Lung (tissue), 12 donors: ENCODE results near the gene ABLIM2. TPM values are rescaled to one million over a fixed set of nuclear protein-coding genes. Genes with fewer than 3 reads are reported as not detected.

Source experiments
- ATAC-seq: fragments of 200-7000 bp; cut with Tn5 transposase; one replicate; pipeline ENCODE4 v1.9.1; 2020; ENCODE audit warnings: moderate number of reproducible peaks; ENCODE audit not compliant: insufficient read depth, low FRiP score
- DNase-seq, 3 donors: peaks; one replicate each; pipeline ENCODE4 v3.0.0-alpha.2; 2013 to 2017
- H3K27ac ChIP-seq, 2 donors: one replicate each; pipeline ENCODE4 v1.5.1; 2013; ENCODE audit warnings: mild to moderate bottlenecking in 2 of 2, moderate library complexity in 2 of 2, control low read depth in 1 of 2, inconsistent platforms in 1 of 2, low read depth in 1 of 2, low read length in 1 of 2
- H3K27me3 ChIP-seq, 3 donors: one replicate each; pipeline ENCODE4 v1.5.1; 2013; ENCODE audit warnings: low read length in 2 of 3; ENCODE audit not compliant: control insufficient read depth in 3 of 3, insufficient read depth in 3 of 3
- H3K36me3 ChIP-seq, 4 donors: one replicate each; pipeline ENCODE4 v1.5.1; 2013; ENCODE audit warnings: low read length in 4 of 4, mild to moderate bottlenecking in 1 of 4, moderate library complexity in 1 of 4; ENCODE audit not compliant: control insufficient read depth in 4 of 4, insufficient read depth in 4 of 4
- H3K4me1 ChIP-seq, 5 donors: one replicate each; pipeline ENCODE4 v1.5.1; 2013; ENCODE audit warnings: low read length in 5 of 5, mild to moderate bottlenecking in 2 of 5, moderate library complexity in 1 of 5; ENCODE audit not compliant: control insufficient read depth in 5 of 5, insufficient read depth in 5 of 5
- H3K4me3 ChIP-seq: one replicate; pipeline ENCODE4 v1.5.1; 2013; ENCODE audit warnings: mild to moderate bottlenecking, control low read depth, moderate library complexity
- H3K9ac ChIP-seq, 2 donors: one replicate each; pipeline ENCODE4 v1.5.1; 2013; ENCODE audit warnings: low read length in 2 of 2, control low read depth in 1 of 2; ENCODE audit not compliant: insufficient read depth in 1 of 2
- H3K9me3 ChIP-seq, 4 donors: one replicate each; pipeline ENCODE4 v1.5.1; 2013; ENCODE audit warnings: low read length in 3 of 4, mild to moderate bottlenecking in 1 of 4, moderate library complexity in 1 of 4; ENCODE audit not compliant: control insufficient read depth in 4 of 4, insufficient read depth in 3 of 4
- CTCF ChIP-seq: IDR thresholded peaks from 2 replicates; pipeline ENCODE4 v1.5.1; 2012; ENCODE audit warnings: mild to moderate bottlenecking; ENCODE audit errors: control extremely low read depth, extremely low read depth
- WGBS, 2 donors: extraction: QIAGEN DNeasy Blood & Tissue Kit; methylation state at CpG; one replicate each; pipeline ENCODE4 v1.1.7; 2013; 5-methylcytosine and 5-hydroxymethylcytosine counted together
- polyA plus RNA-seq, 2 donors: library from polyadenylated mRNA; stranded (reverse); fragments of 200-250 nt; gene quantifications; one replicate each; pipeline ENCODE4 v1.2.1, GENCODE V29; 2013
- total RNA-seq, 2 donors: library from RNA; depleted of rRNA in 1 of 2; stranded (reverse); fragments of >200 nt in 1 of 2; gene quantifications; one replicate each; pipeline ENCODE4 v1.2.1, GENCODE V29; 2014 to 2021
- donor health status: control.
- donor health status: control.
- donor health status: Bipolar disorder and iron deficiency.
- donor health status: healthy.
- donor health status: DM: yes; HTN: yes; CAD: no.

The ABLIM2 gene
- total and polyA plus RNA-seq, 4 donors = 1.7 to 10.9 (median 5.2) TPM

- no peaks in the 10 kb centered on the region for H3K27me3 ChIP-seq
- 22 to 45% methylated on average over 12 of the region's 12 CpGs for WGBS, 2 donors
- peaks cover 0 to 2% (median 0%) of the 10 kb centered on the region in 4 donors for H3K36me3 ChIP-seq
- peak; percentile 98 to 99 (median 99) for DNase-seq
- no peak for TF ChIP-seq CTCF
- H3K9ac ChIP-seq = no peak overlapping the region
- peaks cover 0 to 19% (median 9%) of the 10 kb centered on the region in 5 donors for H3K4me1 ChIP-seq
- H3K9me3 ChIP-seq = no peaks in the 10 kb centered on the region
- H3K27ac ChIP-seq = no peak overlapping the region
- H3K4me3 ChIP-seq = no peak overlapping the region
- no peak for ATAC-seq
These were observed 148.0 kb downstream of the ABLIM2 start for GRCh38 chr4:8010618-8011017.

- 84 to 86% methylated on average over 28 of the region's 28 CpGs for WGBS, 2 donors
- Histone ChIP-seq H3K9me3 (no peaks in the 10 kb centered on the region), H3K4me3 (no peak overlapping the region), H3K27me3 (no peaks in the 10 kb centered on the region), H3K36me3 (peaks cover 0 to 3% (median 1%) of the 10 kb centered on the region in 4 donors), H3K4me1 (peaks cover 0 to 19% (median 9%) of the 10 kb centered on the region in 5 donors), H3K27ac (no peak overlapping the region), H3K9ac (peak overlapping the region in 1 of 2 donors; percentile 39)
- no peak for ATAC-seq
- TF ChIP-seq CTCF = no peak
- DNase-seq = peak; percentile 24 to 52 (median 44)
These were observed 148.7 kb downstream of the ABLIM2 start for GRCh38 chr4:8009710-8010511.

- WGBS, 2 donors = 85 to 87% methylated on average over 5 of the region's 5 CpGs
- no peak overlapping the region for H3K4me3 ChIP-seq
These were observed 149.5 kb downstream of the ABLIM2 start for GRCh38 chr4:8009097-8009496.

More at GRCh38 chr4:8009097-8009496, 149.5 kb downstream of the ABLIM2 start:
- ATAC-seq (no peak), DNase-seq (no peak)
- no peaks in the 10 kb centered on the region for H3K9me3 ChIP-seq
- peaks cover 0 to 19% (median 9%) of the 10 kb centered on the region in 5 donors for H3K4me1 ChIP-seq
- TF ChIP-seq CTCF = no peak
- no peak overlapping the region for H3K9ac ChIP-seq
- H3K36me3 ChIP-seq = peaks cover 0 to 4% (median 1%) of the 10 kb centered on the region in 4 donors
- H3K27me3 ChIP-seq = no peaks in the 10 kb centered on the region
- no peak overlapping the region for H3K27ac ChIP-seq
